Measurements from ENCODE around the gene SPEG. TPM values are rescaled to one million over a fixed set of nuclear protein-coding genes. Genes with fewer than 3 reads are reported as not detected.

Gene SPEG
- total RNA-seq, 1 donor from 2014 or later, result 78.0 TPM

GRCh38 chr2:219543596-219544358 lies 109.1 kb downstream of the SPEG start, which contains the start of the genes CHPF and TMEM198:
CHPF (minus strand) TSS chr2:219543809; CDS start chr2:219543538, 271 bp downstream.
TMEM198 (plus strand) TSS chr2:219544028; CDS start chr2:219544728, 700 bp downstream.
- peak; percentile 99 for DNase-seq (ENCODE audit: low read depth)

DNA sequence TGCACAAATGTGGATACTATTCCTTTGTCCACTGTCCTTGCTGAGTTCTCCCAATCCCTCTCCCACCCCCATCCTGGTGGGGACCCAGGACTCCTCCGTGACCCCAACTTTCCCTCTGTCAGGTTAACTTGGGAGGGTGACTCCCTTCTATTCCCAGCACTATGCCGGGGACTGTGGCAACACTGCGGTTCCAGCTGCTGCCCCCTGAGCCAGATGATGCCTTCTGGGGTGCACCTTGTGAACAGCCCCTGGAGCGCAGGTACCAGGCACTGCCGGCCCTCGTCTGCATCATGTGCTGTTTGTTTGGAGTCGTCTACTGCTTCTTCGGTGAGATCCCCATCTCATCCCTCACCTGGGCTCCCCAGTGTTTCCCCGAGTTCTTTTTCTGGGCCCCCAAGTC lies 109.9 kb downstream of the SPEG start:
- DNase-seq (ENCODE audit: low read depth), result no peak

DNA sequence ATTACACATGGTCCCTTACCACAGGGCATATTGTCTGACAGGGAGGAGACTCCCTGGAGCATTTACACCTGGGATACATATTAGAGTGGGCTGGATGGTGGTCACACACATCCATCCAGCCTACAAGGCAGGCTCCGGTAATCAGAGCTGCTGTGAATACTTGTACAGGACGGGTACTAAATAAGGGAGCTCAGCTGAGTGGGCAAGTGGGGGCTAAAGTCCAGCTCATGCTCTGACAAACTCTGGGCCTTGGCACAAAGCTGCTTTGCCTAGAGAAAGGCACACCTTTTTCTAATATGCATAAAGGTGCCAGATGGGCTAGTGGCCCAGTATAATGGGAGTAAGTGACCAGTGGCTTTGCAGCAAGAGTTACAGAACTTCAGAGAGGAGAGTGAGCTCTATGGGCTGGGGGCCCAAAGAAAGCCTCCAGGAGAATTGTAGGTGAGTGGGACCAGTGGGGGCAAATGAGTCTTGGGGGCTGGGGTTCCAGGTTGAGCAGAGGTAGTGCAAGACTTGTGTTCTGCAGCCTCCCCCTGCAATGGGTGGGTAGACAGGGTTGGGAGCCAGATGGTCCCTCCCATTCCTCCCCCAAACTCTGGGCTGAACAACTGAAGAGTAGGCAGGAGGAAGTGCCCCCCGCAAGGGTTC lies 110.8 kb downstream of the SPEG start:
- no peak for DNase-seq (ENCODE audit: low read depth)

GRCh38 chr2:219545943-219546352 lies 111.3 kb downstream of the SPEG start:
- no peak for DNase-seq (ENCODE audit: low read depth)

DNA sequence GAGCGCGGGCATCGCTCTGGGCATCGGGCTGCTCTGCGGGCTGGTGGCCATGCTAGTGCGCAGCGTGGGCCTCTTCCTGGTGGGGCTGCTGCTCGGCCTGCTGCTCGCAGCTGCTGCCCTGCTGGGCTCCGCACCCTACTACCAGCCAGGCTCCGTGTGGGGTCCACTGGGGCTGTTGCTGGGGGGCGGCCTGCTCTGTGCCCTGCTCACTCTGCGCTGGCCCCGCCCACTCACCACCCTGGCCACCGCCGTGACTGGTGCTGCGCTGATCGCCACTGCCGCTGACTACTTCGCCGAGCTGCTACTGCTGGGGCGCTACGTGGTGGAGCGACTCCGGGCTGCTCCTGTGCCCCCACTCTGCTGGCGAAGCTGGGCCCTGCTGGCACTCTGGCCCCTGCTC lies 113.0 kb downstream of the SPEG start:
- DNase-seq (ENCODE audit: low read depth), result no peak

Other genes with a start within 250 kb of the SPEG start
- 43.0 and 50.1 TPM in 2 replicates for gene ZFAND2B, start 228.1 kb upstream of the SPEG start, total RNA-seq
- 29.7 and 46.2 TPM in 2 replicates for gene ABCB6, start 215.9 kb upstream of the SPEG start, total RNA-seq
- 97.6 and 108 TPM in 2 replicates for gene ATG9A, start 205.2 kb upstream of the SPEG start, total RNA-seq
- gene ANKZF1, start 205.0 kb upstream of the SPEG start, total RNA-seq, result 27.9 and 36.4 TPM in 2 replicates
- gene GLB1L, start 189.4 kb upstream of the SPEG start, total RNA-seq, result 3.5 and 4.6 TPM in 2 replicates
- gene STK16, start 189.4 kb upstream of the SPEG start, total RNA-seq, result 18.3 and 19.4 TPM in 2 replicates
- 0.11 TPM in 1 of 2 replicates, not detected in the other for gene TUBA4B, start 181.6 kb upstream of the SPEG start, total RNA-seq
- gene TUBA4A, start 180.9 kb upstream of the SPEG start, total RNA-seq, result 120 and 128 TPM in 2 replicates
- 40.1 and 80.0 TPM in 2 replicates for gene DNAJB2, start 155.5 kb upstream of the SPEG start, total RNA-seq
- gene PTPRN, start 125.4 kb upstream of the SPEG start, total RNA-seq, result 0.24 and 0.68 TPM in 2 replicates
- gene RESP18, start 102.1 kb upstream of the SPEG start, total RNA-seq, result not detected in 2 replicates
- gene DNPEP, start 46.9 kb upstream of the SPEG start, total RNA-seq, result 61.4 and 65.3 TPM in 2 replicates
- 10,265 and 13,585 TPM in 2 replicates for gene DES, start 16.5 kb upstream of the SPEG start, total RNA-seq
- gene GMPPA, start 64.0 kb downstream of the SPEG start, total RNA-seq, result 43.1 and 57.0 TPM in 2 replicates
- 0.29 and 0.31 TPM in 2 replicates for gene ASIC4, start 79.6 kb downstream of the SPEG start, total RNA-seq
- gene CHPF, start 109.0 kb downstream of the SPEG start, total RNA-seq, result 382 and 388 TPM in 2 replicates
- 5.8 and 9.0 TPM in 2 replicates for gene TMEM198, start 109.2 kb downstream of the SPEG start, total RNA-seq
- 159 and 173 TPM in 2 replicates for gene OBSL1, start 136.7 kb downstream of the SPEG start, total RNA-seq
- 0.48 and 0.62 TPM in 2 replicates for gene INHA, start 137.5 kb downstream of the SPEG start, total RNA-seq
- gene STK11IP, start 163.0 kb downstream of the SPEG start, total RNA-seq, result 13.0 and 14.7 TPM in 2 replicates
- 4.3 and 7.0 TPM in 2 replicates for gene SLC4A3, start 192.8 kb downstream of the SPEG start, total RNA-seq

All from myocyte (in vitro differentiated cells).